HCT116 (cell line): ENCODE measurements around the gene TSPO. TPM values are rescaled to one million over a fixed set of nuclear protein-coding genes. Genes with fewer than 3 reads are reported as not detected.

Experiments
- ATAC-seq: fragments of 200-7000 bp; cut with Tn5 transposase; 2 replicates; pipeline ENCODE4 v1.9.1; 2020; ENCODE audit warnings: mild to moderate bottlenecking, moderate library complexity
- BruUV-seq: library from RNA; stranded (reverse); fragments of 400-500 nt; replicated peaks from 2 replicates; lab custom pipeline; 2021; lab: Mats Ljungman, UMichigan
- CTCF ChIA-PET: fragments of 300-600 bp; sonication (Branson Sonifier 250); formaldehyde crosslinking; loops from one replicate; lab custom pipeline; 2021; ENCODE audit warnings: antibody characterized with exemption; lab: Charles Lee
- POLR2A ChIA-PET: fragments of 300-600, 350-600 bp; sonication (Branson Sonifier 250); formaldehyde crosslinking; loops from one replicate; lab custom pipeline; 2021; ENCODE audit warnings: antibody characterized with exemption; lab: Charles Lee
- RAD21 ChIA-PET, 2 experiments: fragments of 300-600 bp; sonication (Branson Sonifier 250); formaldehyde crosslinking; loops; one replicate each; lab custom pipeline; 2023; ENCODE audit warnings: low total read pairs in 2 of 2; ENCODE audit not compliant: uncharacterized antibody in 2 of 2, unreplicated experiment in 2 of 2, low non-redundant PET in 1 of 2; lab: Charles Lee
- DNase-seq: peaks from one replicate; pipeline ENCODE4 v3.0.0-alpha.2; 2010; ENCODE audit warnings: low read depth, low spot score
- H2AFZ ChIP-seq: fragments of 200-600 bp; shearing (Covaris generic), sonication (generic); 2 replicates; pipeline ENCODE4 v1.6.1; 2017; ENCODE audit warnings: low read depth, mixed run types, mixed read lengths, antibody characterized with exemption, low read length; ENCODE audit not compliant: poor library complexity, severe bottlenecking
- H3K27ac ChIP-seq: 2 replicates; pipeline ENCODE4 v1.5.1; 2012; ENCODE audit warnings: low read depth, low read length
- H3K27me3 ChIP-seq: fragments of 200-600 bp; sonication (generic); 2 replicates; pipeline ENCODE4 v1.6.1; 2016; ENCODE audit warnings: mixed run types, low read length, mixed read lengths; ENCODE audit not compliant: insufficient read depth
- H3K36me3 ChIP-seq, 2 experiments: fragments of 200-500 bp in 1 of 2; fragments of 200-600 bp in 1 of 2; sonication (Bioruptor generic) in 1 of 2; sonication (generic) in 1 of 2; 2 replicates each; pipeline versions ENCODE4 v1.5.1 to v1.6.1; 2014 to 2016; ENCODE audit warnings: low read length in 2 of 2, inconsistent platforms in 1 of 2, mixed read lengths in 1 of 2, mixed run types in 1 of 2; ENCODE audit not compliant: insufficient read depth in 2 of 2, control insufficient read depth in 1 of 2
- H3K4me1 ChIP-seq, 2 experiments: fragments of 200-600 bp in 1 of 2; sonication (generic) in 1 of 2; 2 replicates each; pipeline versions ENCODE4 v1.5.1 to v1.6.1; 2012 to 2017; ENCODE audit warnings: low read length in 2 of 2, inconsistent platforms in 1 of 2, mild to moderate bottlenecking in 1 of 2, mixed read lengths in 1 of 2, mixed run types in 1 of 2, moderate library complexity in 1 of 2; ENCODE audit not compliant: insufficient read depth in 2 of 2, control insufficient read depth in 1 of 2
- H3K4me2 ChIP-seq: fragments of 200-600 bp; sonication (generic); 2 replicates; pipeline ENCODE4 v1.6.1; 2017; ENCODE audit warnings: mixed run types, low read length, mixed read lengths
- H3K4me3 ChIP-seq, 2 experiments: fragments of 200-600 bp in 1 of 2; sonication (generic) in 1 of 2; replicated peaks in 1 of 2; 2 replicates each; pipeline ENCODE4 v1.5.1; 2011 to 2016; ENCODE audit warnings: low read length in 2 of 2, control low read depth in 1 of 2, low read depth in 1 of 2, mild to moderate bottlenecking in 1 of 2, mixed read lengths in 1 of 2, mixed run types in 1 of 2
- H3K79me2 ChIP-seq: fragments of 200-600 bp; sonication (generic); 2 replicates; pipeline ENCODE4 v1.6.1; 2017; ENCODE audit warnings: mild to moderate bottlenecking, mixed run types, low read length, moderate library complexity, mixed read lengths; ENCODE audit not compliant: insufficient read depth
- H3K9ac ChIP-seq: fragments of 200-600 bp; sonication (generic); 2 replicates; pipeline ENCODE4 v1.6.1; 2016; ENCODE audit warnings: low read length, mixed read lengths
- H3K9me2 ChIP-seq: fragments of 200-600 bp; sonication (generic), shearing (Covaris generic); 2 replicates; pipeline ENCODE4 v1.6.1; 2017; ENCODE audit warnings: mixed run types, mild to moderate bottlenecking, moderate library complexity; ENCODE audit not compliant: insufficient read depth
- H3K9me3 ChIP-seq, 2 experiments: fragments of 200-500 bp in 1 of 2; fragments of 200-600 bp in 1 of 2; sonication (Bioruptor generic) in 1 of 2; sonication (generic) in 1 of 2; 2 replicates each; pipeline ENCODE4 v1.6.1; 2014 to 2017; ENCODE audit warnings: low read length in 2 of 2, mixed read lengths in 2 of 2, inconsistent platforms in 1 of 2, low read depth in 1 of 2, mild to moderate bottlenecking in 1 of 2, mixed run types in 1 of 2, moderate library complexity in 1 of 2; ENCODE audit not compliant: control insufficient read depth in 1 of 2, insufficient read depth in 1 of 2
- H4K20me1 ChIP-seq: fragments of 200-600 bp; sonication (generic), shearing (Covaris generic); 2 replicates; pipeline ENCODE4 v1.6.1; 2017; ENCODE audit warnings: mixed run types, mild to moderate bottlenecking, moderate library complexity; ENCODE audit not compliant: insufficient read depth
- CBX3 ChIP-seq: IDR thresholded peaks from 2 replicates; pipeline ENCODE4 v1.6.1; 2012; ENCODE audit warnings: low read depth
- CEBPB ChIP-seq: IDR thresholded peaks from 2 replicates; pipeline ENCODE4 v1.6.1; 2012; ENCODE audit warnings: low read depth
- EGR1 ChIP-seq: IDR thresholded peaks from 2 replicates; pipeline ENCODE4 v1.6.1; 2012; ENCODE audit warnings: low read depth
- ELF1 ChIP-seq: IDR thresholded peaks from 2 replicates; pipeline ENCODE4 v1.6.1; 2012; ENCODE audit warnings: low read depth, borderline replicate concordance
- POLR2AphosphoS5 ChIP-seq: IDR thresholded peaks from 2 replicates; pipeline ENCODE4 v1.6.1; 2011; ENCODE audit warnings: mild to moderate bottlenecking, low read depth, low read length, moderate library complexity
- SP1 ChIP-seq: IDR thresholded peaks from 2 replicates; pipeline ENCODE4 v1.6.1; 2012; ENCODE audit warnings: low read depth
- YY1 ChIP-seq: IDR thresholded peaks from 2 replicates; pipeline ENCODE4 v1.6.1; 2011; ENCODE audit warnings: low read length, low read depth, moderate library complexity, mild to moderate bottlenecking; ENCODE audit not compliant: insufficient replicate concordance; ENCODE audit errors: extremely low read depth
- ZFX ChIP-seq: fragments of 450-650 bp; IDR thresholded peaks from 2 replicates; pipeline ENCODE4 v1.6.1; 2017
- intact Hi-C: fragments of 100-400 bp; cut with micrococcal nuclease; formaldehyde crosslinking; loops from 2 replicates; pipeline ENCODE4 v1.10.0; 2022
- total RNA-seq: library from RNA; stranded (reverse); gene quantifications from one replicate; pipeline ENCODE4 v1.2.1, GENCODE V29; 2021; ENCODE audit not compliant: unreplicated experiment
- TF ChIP-seq, protein P1 (sequence below), 3 experiments: fragments of 200-600 bp in 1 of 3; sonication (generic) in 1 of 3; IDR thresholded peaks in 2 of 3; conservative IDR thresholded peaks in 1 of 3; 2 replicates each; pipeline ENCODE4 v1.5.1; 2012 to 2017; ENCODE audit warnings: low read depth in 2 of 3, low read length in 2 of 3, antibody characterized with exemption in 1 of 3, borderline replicate concordance in 1 of 3, control low read depth in 1 of 3, mild to moderate bottlenecking in 1 of 3, mixed read lengths in 1 of 3, mixed run types in 1 of 3, moderate library complexity in 1 of 3; ENCODE audit not compliant: insufficient read depth in 1 of 3
- TF ChIP-seq, protein P2 (sequence below): IDR thresholded peaks from 2 replicates; pipeline ENCODE4 v1.6.1; 2012
- TF ChIP-seq, protein P3 (sequence below): IDR thresholded peaks from 2 replicates; pipeline ENCODE4 v1.6.1; 2011; ENCODE audit warnings: mild to moderate bottlenecking, low read length, moderate library complexity; ENCODE audit not compliant: insufficient replicate concordance; ENCODE audit errors: extremely low read depth

The TSPO gene
- total RNA-seq, 1 experiment from 2014 or later = 192 TPM

DNA sequence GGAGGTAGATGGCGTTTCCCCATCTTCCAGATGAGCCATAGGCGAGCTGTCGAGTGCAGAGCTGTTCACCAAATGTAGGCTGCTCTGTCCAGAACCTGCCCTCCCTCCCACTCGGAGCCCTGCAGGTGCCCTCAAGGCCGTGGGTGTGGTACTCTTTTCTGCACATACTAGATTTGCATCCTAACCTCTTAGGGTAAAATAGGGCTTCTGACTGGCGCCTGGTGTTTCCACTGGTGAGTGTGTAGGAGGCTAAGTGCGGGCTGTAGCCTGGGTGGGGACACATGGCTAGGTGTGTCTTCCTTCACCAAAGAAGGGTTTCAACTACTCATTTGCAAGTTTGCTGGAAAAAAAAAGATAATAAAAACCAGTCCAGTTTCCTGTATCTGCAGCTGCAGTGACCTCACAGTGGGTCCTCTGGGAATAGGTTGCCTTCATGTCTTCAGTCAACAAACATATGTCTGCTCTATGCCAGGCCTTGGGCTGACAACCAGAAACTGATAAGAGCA lies 32.4 kb upstream of the TSPO start:
- H3K4me2 ChIP-seq = no peak overlapping the region
- H3K4me3 ChIP-seq = no peak overlapping the region
- H3K27me3 ChIP-seq = no peaks in the 10 kb centered on the region
- no peak overlapping the region for H2AFZ ChIP-seq
- TF ChIP-seq YY1 (no peak), ZFX (no peak), SP1 (no peak), CEBPB (no peak), ELF1 (no peak), POLR2AphosphoS5 (no peak), EGR1 (no peak), CBX3 (no peak)
- TF ChIP-seq, protein P1, sequence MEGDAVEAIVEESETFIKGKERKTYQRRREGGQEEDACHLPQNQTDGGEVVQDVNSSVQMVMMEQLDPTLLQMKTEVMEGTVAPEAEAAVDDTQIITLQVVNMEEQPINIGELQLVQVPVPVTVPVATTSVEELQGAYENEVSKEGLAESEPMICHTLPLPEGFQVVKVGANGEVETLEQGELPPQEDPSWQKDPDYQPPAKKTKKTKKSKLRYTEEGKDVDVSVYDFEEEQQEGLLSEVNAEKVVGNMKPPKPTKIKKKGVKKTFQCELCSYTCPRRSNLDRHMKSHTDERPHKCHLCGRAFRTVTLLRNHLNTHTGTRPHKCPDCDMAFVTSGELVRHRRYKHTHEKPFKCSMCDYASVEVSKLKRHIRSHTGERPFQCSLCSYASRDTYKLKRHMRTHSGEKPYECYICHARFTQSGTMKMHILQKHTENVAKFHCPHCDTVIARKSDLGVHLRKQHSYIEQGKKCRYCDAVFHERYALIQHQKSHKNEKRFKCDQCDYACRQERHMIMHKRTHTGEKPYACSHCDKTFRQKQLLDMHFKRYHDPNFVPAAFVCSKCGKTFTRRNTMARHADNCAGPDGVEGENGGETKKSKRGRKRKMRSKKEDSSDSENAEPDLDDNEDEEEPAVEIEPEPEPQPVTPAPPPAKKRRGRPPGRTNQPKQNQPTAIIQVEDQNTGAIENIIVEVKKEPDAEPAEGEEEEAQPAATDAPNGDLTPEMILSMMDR (IDR thresholded peaks at IDR 0.05 in 2 of 3, conservative IDR thresholded peaks at IDR 0.05 in 1 of 3; ENCODE audit: borderline replicate concordance in 1 of 3, insufficient read depth in 1 of 3, low read depth in 2 of 3, low read length in 2 of 3) = no peak
- TF ChIP-seq, protein P2, sequence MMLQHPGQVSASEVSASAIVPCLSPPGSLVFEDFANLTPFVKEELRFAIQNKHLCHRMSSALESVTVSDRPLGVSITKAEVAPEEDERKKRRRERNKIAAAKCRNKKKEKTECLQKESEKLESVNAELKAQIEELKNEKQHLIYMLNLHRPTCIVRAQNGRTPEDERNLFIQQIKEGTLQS = no peak
- TF ChIP-seq, protein P3, sequence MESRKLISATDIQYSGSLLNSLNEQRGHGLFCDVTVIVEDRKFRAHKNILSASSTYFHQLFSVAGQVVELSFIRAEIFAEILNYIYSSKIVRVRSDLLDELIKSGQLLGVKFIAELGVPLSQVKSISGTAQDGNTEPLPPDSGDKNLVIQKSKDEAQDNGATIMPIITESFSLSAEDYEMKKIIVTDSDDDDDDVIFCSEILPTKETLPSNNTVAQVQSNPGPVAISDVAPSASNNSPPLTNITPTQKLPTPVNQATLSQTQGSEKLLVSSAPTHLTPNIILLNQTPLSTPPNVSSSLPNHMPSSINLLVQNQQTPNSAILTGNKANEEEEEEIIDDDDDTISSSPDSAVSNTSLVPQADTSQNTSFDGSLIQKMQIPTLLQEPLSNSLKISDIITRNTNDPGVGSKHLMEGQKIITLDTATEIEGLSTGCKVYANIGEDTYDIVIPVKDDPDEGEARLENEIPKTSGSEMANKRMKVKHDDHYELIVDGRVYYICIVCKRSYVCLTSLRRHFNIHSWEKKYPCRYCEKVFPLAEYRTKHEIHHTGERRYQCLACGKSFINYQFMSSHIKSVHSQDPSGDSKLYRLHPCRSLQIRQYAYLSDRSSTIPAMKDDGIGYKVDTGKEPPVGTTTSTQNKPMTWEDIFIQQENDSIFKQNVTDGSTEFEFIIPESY = no peak
- ATAC-seq = no peak
- CTCF ChIA-PET = no interaction called here
- peaks cover 5 to 25% of the 10 kb centered on the region in 2 experiments; a peak in 2 of 4 replicates for H3K4me1 ChIP-seq
- intact Hi-C loops = no loop called here
- DNase-seq = no peak
- H4K20me1 ChIP-seq = no peaks in the 10 kb centered on the region
- H3K9me3 ChIP-seq = no peaks in the 10 kb centered on the region
- H3K79me2 ChIP-seq = peaks cover 20% of the 10 kb centered on the region
- POLR2A ChIA-PET = no interaction called here
- H3K9ac ChIP-seq = no peak overlapping the region
- RAD21 ChIA-PET = no interaction called here
- no peak overlapping the region for H3K27ac ChIP-seq
- BruUV-seq = no TSS peak
- H3K36me3 ChIP-seq = no peaks in the 10 kb centered on the region
- no peaks in the 10 kb centered on the region for H3K9me2 ChIP-seq
